ENCODE measurements around the gene PINLYP.

DNA sequence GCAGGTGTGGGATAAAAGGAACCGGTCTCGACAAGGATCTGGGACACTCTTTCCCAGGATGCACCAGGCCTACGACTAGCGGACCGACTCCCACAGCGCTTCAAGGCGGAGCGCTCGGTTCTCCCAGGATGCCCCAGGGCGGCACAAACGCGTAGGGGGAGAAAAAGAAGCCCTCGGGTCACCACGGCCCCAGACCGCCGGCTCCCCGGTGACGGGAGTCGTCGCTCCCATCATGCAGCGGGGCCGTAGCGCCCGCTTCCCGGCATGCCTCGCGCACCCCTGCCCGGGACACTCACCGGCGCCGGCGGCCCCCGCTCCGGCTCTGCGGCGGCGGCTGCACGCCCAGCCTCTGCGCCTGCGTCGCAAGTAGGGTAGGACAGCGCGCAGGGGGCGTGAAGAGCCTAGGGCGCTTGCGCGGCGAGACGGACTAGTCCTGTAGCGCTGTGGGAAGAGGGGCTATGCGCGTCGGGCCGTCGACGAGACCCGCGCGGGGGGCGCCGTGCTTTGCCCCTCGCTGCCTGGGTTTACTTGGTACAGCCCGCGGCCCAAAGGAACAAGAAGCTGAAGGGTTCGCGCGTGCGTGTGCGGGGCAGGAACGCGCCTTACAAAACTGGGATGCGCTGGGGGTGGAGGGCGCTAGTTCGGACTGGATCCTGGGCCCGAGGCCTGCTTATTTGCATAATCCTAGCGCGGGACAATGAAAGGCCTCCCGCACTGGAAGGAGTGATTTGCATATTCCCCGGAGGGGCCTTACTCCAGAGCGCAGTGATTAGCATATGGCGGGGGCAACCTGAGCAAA, 43.9 kb downstream of the PINLYP start, which contains the start of gene ZNF428:
- TF ChIP-seq, protein P1, sequence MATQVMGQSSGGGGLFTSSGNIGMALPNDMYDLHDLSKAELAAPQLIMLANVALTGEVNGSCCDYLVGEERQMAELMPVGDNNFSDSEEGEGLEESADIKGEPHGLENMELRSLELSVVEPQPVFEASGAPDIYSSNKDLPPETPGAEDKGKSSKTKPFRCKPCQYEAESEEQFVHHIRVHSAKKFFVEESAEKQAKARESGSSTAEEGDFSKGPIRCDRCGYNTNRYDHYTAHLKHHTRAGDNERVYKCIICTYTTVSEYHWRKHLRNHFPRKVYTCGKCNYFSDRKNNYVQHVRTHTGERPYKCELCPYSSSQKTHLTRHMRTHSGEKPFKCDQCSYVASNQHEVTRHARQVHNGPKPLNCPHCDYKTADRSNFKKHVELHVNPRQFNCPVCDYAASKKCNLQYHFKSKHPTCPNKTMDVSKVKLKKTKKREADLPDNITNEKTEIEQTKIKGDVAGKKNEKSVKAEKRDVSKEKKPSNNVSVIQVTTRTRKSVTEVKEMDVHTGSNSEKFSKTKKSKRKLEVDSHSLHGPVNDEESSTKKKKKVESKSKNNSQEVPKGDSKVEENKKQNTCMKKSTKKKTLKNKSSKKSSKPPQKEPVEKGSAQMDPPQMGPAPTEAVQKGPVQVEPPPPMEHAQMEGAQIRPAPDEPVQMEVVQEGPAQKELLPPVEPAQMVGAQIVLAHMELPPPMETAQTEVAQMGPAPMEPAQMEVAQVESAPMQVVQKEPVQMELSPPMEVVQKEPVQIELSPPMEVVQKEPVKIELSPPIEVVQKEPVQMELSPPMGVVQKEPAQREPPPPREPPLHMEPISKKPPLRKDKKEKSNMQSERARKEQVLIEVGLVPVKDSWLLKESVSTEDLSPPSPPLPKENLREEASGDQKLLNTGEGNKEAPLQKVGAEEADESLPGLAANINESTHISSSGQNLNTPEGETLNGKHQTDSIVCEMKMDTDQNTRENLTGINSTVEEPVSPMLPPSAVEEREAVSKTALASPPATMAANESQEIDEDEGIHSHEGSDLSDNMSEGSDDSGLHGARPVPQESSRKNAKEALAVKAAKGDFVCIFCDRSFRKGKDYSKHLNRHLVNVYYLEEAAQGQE (IDR thresholded peaks at IDR 0.05; ENCODE audit: borderline replicate concordance), result peak; percentile 95
- TF ChIP-seq, protein P1 (CRISPR knock-in tag; IDR thresholded peaks at IDR 0.05; ENCODE audit: low read depth), result 0 out of 2 replicates have a peak, but pooled peaks have one; percentile 75
- no peak for TF ChIP-seq COPS2 (conservative IDR thresholded peaks at IDR 0.05)
- TF ChIP-seq, protein P2, sequence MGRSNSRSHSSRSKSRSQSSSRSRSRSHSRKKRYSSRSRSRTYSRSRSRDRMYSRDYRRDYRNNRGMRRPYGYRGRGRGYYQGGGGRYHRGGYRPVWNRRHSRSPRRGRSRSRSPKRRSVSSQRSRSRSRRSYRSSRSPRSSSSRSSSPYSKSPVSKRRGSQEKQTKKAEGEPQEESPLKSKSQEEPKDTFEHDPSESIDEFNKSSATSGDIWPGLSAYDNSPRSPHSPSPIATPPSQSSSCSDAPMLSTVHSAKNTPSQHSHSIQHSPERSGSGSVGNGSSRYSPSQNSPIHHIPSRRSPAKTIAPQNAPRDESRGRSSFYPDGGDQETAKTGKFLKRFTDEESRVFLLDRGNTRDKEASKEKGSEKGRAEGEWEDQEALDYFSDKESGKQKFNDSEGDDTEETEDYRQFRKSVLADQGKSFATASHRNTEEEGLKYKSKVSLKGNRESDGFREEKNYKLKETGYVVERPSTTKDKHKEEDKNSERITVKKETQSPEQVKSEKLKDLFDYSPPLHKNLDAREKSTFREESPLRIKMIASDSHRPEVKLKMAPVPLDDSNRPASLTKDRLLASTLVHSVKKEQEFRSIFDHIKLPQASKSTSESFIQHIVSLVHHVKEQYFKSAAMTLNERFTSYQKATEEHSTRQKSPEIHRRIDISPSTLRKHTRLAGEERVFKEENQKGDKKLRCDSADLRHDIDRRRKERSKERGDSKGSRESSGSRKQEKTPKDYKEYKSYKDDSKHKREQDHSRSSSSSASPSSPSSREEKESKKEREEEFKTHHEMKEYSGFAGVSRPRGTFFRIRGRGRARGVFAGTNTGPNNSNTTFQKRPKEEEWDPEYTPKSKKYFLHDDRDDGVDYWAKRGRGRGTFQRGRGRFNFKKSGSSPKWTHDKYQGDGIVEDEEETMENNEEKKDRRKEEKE (IDR thresholded peaks at IDR 0.05; ENCODE audit: borderline replicate concordance in 1 of 2, control insufficient read depth in 1 of 2, low read depth in 2 of 2, low read length in 1 of 2), result no peak
- TF ChIP-seq TAF7 (tag; IDR thresholded peaks at IDR 0.05), result peak; percentile 56; the same call in 1 of the 2 replicates
- no peak for TF ChIP-seq ARNT (IDR thresholded peaks at IDR 0.05)
- TF ChIP-seq POLR2A (conservative IDR thresholded peaks at IDR 0.05), result peak; percentile 92
- TF ChIP-seq, protein P3, sequence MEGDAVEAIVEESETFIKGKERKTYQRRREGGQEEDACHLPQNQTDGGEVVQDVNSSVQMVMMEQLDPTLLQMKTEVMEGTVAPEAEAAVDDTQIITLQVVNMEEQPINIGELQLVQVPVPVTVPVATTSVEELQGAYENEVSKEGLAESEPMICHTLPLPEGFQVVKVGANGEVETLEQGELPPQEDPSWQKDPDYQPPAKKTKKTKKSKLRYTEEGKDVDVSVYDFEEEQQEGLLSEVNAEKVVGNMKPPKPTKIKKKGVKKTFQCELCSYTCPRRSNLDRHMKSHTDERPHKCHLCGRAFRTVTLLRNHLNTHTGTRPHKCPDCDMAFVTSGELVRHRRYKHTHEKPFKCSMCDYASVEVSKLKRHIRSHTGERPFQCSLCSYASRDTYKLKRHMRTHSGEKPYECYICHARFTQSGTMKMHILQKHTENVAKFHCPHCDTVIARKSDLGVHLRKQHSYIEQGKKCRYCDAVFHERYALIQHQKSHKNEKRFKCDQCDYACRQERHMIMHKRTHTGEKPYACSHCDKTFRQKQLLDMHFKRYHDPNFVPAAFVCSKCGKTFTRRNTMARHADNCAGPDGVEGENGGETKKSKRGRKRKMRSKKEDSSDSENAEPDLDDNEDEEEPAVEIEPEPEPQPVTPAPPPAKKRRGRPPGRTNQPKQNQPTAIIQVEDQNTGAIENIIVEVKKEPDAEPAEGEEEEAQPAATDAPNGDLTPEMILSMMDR (IDR thresholded peaks at IDR 0.05 in 2 of 3, conservative IDR thresholded peaks at IDR 0.05 in 1 of 3; ENCODE audit: insufficient read depth in 2 of 3, low read depth in 1 of 3, low read length in 3 of 3), result no peak
- TF ChIP-seq TBP (optimal IDR thresholded peaks at IDR 0.05; ENCODE audit: low read depth, low read length), result peak; percentile 66
- no peak for TF ChIP-seq ELF2 (CRISPR knock-in tag; IDR thresholded peaks at IDR 0.05)
- TF ChIP-seq CHD2 (IDR thresholded peaks at IDR 0.05; ENCODE audit: low read depth, low read length), result no peak
- no peak for TF ChIP-seq CC2D1A (IDR thresholded peaks at IDR 0.05)
- TF ChIP-seq ZNF124 (CRISPR knock-in tag; IDR thresholded peaks at IDR 0.05), result no peak
- peak; percentile 98 for TF ChIP-seq ZFX (CRISPR knock-in tag; IDR thresholded peaks at IDR 0.05)

All from K562 (cell line).